LoVo (cell line): ENCODE results near the gene UPB1.
A peak's percentile ranks its signal among the peaks of the same experiment; 100 is the strongest.
"Not testable (repeated sequence)": the region's sequence is repeated elsewhere in the genome, so short reads cannot be mapped to it uniquely, and the experiment has no call there.

Experiments used
- DNase-seq: peaks from one replicate; pipeline ENCODE4 v3.0.0-alpha.2; 2016; ENCODE audit warnings: low spot score

Gene UPB1

GRCh38 chr22:24504956-24505736 is 10.0 kb downstream of the UPB1 start:
- DNase-seq: no peak

DNA sequence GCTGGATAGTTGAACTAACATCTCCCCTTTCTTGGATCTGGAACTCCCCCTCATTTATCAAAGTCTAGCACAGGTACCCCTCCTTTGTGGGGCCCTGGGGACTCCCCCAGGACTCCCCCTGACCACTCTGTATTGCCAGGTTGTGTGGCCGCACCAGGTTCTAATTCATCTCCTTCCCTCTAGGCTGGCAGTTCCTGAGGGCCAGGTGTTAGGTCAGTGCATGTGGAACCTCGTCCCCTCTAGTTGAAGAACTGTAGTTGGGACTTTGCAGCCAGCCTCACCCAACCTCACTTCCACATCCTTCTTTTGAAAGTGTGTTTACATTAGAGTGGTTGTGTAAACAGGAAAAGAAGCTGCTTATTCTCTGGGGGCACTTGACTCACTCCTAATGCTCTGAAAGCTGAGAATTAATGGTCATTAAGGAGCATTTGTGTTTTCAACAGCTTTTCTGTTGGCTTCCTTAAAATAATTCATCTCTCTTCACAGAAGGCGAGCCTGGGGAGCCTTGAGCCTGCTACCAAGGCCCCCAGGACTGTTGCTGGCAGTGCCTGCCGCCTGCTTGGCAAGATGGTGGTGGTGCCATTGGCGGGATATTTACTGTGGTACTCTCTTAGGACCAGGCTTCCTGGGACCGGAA is 11.8 kb downstream of the UPB1 start:
- peak; percentile 48 for DNase-seq

DNA sequence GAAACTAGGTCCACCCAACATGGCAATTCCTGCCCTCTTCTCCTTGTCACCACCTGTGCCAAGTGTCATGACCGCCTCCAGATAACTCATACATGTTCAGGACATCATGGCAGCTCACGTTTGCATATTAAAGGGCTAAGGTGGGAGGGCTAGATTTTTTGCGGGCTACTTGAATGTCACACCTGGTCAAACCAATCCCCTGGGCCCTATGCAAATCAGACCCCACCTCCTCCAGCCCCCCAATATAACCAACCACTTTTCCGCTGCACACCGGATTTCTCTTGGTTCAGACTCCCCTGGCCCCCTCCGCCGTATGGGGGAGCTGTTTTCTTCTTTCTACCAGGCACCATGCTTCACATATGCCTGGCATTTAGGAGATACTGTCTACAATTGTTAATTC is 12.6 kb downstream of the UPB1 start:
- DNase-seq: no peak

- DNase-seq: no peak
Observed at GRCh38 chr22:24510637-24511625, 15.8 kb downstream of the UPB1 start.

- DNase-seq: no peak
Observed at GRCh38 chr22:24512043-24512442, 16.9 kb downstream of the UPB1 start.

GRCh38 chr22:24513378-24514240 is 18.5 kb downstream of the UPB1 start:
- no peak for DNase-seq

DNA sequence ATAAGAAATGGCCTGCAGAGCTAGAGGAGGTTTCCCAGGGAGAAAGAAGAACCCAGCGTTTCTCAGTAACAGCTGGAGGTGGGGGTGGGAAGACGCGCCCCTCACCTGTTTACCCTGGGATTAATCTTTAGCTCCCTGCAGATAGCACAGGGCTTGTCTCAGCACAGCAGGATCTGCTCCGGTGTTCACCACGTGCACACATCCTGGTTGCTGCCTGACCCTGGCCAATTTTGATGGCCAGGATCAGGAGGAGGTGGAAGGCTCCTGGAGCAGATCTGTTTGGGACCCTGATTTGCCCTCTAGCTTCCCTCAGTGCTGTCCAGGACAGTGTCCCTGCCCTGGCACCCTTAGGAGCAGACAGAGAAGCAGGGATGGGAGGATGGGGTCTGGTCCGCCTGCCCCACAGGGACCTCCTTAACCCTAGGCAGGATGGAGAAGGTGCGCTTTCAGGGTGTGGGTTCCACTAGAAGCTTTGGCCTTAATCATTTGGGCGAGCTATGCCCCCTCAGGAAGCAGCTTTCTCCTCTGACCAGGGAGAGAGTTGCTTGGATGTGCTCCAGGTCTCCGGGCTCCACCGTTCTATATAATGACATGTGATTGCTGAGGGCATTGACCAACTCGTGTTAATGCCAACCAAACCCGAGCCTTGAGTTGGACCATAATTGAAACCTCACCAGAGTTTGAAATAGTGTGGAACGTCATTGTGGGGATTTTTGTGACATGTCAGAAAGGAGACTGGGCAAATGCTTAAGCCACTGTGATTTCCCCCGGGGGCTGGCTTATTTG is 19.3 kb downstream of the UPB1 start:
- no peak for DNase-seq

GRCh38 chr22:24515027-24515338 is 19.9 kb downstream of the UPB1 start:
- no peak for DNase-seq

GRCh38 chr22:24516301-24516737 is 21.2 kb downstream of the UPB1 start:
- peak; percentile 8 for DNase-seq

DNA sequence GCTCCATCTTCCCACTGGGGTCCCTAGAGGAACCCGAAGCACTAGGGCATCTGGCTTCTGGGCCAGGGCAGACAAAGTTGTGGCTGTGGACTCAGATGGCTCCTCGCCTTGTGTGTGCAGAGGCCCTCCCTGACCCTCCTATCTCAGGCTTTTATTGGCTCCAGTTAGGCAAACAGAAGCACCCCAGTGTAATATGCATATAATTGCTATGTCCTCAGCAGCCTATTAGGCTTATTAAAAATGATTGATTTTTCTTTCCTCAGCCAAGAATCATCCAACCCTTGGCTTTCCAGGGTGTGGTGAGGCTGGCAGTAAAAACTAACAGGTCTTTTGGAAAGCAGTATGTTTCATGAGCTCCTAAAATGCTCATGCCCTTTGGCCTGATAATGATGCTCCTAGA is 22.3 kb downstream of the UPB1 start:
- DNase-seq: no peak

- no peak for DNase-seq
Observed at GRCh38 chr22:24518228-24518627, 23.1 kb downstream of the UPB1 start.

GRCh38 chr22:24518771-24519485 is 23.8 kb downstream of the UPB1 start:
- DNase-seq: no peak

GRCh38 chr22:24519496-24519895 is 24.4 kb downstream of the UPB1 start:
- no peak for DNase-seq

GRCh38 chr22:24521791-24522245 is 26.7 kb downstream of the UPB1 start:
- peak; percentile 69 for DNase-seq

DNA sequence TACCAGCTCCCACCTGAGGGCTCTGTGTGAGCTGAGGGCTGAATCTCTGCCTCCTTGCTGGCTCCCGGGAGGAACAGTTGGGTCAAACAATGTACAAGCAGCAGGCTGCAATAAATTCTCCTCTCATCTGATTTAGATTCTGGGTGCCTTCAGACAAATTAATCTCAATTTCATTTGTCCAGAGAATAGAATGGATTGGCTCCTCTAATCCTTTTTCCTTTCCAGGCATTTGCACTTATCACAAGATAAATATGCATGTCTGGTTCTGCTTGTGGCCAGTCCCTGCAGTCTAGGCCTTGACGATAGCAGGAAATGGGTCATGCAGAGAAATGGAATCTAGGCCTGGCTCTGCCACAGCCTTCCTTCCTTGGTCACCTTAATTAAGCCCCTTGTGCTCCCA is 28.7 kb downstream of the UPB1 start:
- no peak for DNase-seq

DNA sequence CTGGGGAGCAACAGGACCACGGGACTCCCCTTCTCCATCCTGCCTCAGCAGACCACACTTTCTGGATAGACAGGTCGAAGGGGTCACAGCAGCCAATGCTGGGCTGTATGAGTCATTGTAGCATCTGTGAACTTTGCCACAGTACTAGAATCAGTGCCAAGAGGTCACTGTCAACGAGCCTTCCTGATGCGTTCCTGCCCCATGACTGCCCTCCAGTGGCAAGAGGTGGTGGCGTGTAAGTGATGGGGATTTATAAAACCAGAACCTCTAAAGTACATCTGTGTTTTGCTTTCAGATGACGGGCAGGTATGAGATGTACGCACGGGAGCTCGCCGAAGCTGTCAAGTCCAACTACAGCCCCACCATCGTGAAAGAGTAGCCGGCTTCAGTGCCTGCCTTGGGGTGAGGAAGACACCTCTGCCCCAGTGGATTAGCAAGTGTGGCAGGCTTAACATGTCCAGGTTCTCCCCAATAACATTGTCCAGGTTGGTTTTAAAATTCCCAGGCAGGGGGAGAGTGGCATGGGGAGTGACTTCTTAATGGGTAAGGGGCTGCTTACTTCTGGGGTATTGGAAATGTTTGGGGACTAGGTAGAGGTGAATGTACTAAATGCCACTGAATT is 30.4 kb downstream of the UPB1 start:
- peak; percentile 73 for DNase-seq

- DNase-seq: no peak
Observed at GRCh38 chr22:24526191-24526590, 31.1 kb downstream of the UPB1 start.

GRCh38 chr22:24529898-24530297 is 34.8 kb downstream of the UPB1 start:
- DNase-seq: no peak

DNA sequence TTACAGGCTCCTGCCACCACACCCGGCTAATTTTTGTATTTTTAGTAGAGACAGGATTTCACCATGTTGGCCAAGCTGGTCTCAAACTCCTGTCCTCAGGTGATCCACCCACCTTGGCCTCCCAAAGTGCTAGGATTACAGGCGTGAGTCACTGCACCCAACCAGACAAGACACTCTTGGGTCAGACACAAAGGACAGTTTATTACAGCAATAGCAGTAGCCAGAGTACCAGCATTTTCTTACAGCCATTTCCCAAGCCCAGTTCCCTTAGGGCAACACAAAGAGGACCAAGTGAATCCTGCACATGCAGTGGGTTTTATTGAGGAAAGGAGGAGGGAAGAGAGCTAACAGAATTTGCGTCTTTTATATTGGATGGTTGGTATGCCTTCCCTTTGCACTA is 35.8 kb downstream of the UPB1 start:
- not testable (repeated sequence) for DNase-seq

GRCh38 chr22:24532075-24532474 is 36.9 kb downstream of the UPB1 start:
- DNase-seq: no peak
